CD14-positive monocyte (primary cell): ENCODE results near the gene PRKN. TPM values are rescaled to one million over a fixed set of nuclear protein-coding genes. Genes with fewer than 3 reads are reported as not detected.

Source experiments
- DNase-seq, 3 donors: peaks; one replicate each; pipeline ENCODE4 v3.0.0-alpha.2; 2011 to 2022
- H2AFZ ChIP-seq: 2 replicates; pipeline ENCODE4 v1.6.0; 2012; ENCODE audit warnings: mild to moderate bottlenecking, low read depth, low read length, inconsistent platforms; ENCODE audit not compliant: insufficient read depth, poor library complexity, severe bottlenecking
- H3K27ac ChIP-seq, 2 donors: 1 replicate in 1 of 2; 2 replicates in 1 of 2; pipeline ENCODE4 v1.5.1; 2012 to 2013; ENCODE audit warnings: low read length in 2 of 2, control low read depth in 1 of 2, inconsistent platforms in 1 of 2, low read depth in 1 of 2, mild to moderate bottlenecking in 1 of 2
- H3K27me3 ChIP-seq, 2 donors: one replicate each; pipeline versions ENCODE4 v1.6.0 to v1.6.1; 2011 to 2013; ENCODE audit warnings: low read length in 2 of 2; ENCODE audit not compliant: control insufficient read depth in 2 of 2, insufficient read depth in 2 of 2
- H3K36me3 ChIP-seq, 2 donors: replicated peaks in 1 of 2; 1 replicate in 1 of 2; 2 replicates in 1 of 2; pipeline versions ENCODE4 v1.5.1 to v1.6.1; 2012 to 2013; ENCODE audit warnings: low read length in 2 of 2, control low read depth in 1 of 2, inconsistent platforms in 1 of 2, mild to moderate bottlenecking in 1 of 2; ENCODE audit not compliant: insufficient read depth in 2 of 2, control insufficient read depth in 1 of 2
- H3K4me1 ChIP-seq, 2 donors: 1 replicate in 1 of 2; 2 replicates in 1 of 2; pipeline versions ENCODE4 v1.5.1 to v1.6.1; 2012 to 2013; ENCODE audit warnings: low read length in 2 of 2, control low read depth in 1 of 2, inconsistent platforms in 1 of 2, mild to moderate bottlenecking in 1 of 2, moderate library complexity in 1 of 2; ENCODE audit not compliant: insufficient read depth in 2 of 2, control insufficient read depth in 1 of 2
- H3K4me2 ChIP-seq: replicated peaks from 2 replicates; pipeline ENCODE3; 2012; ENCODE audit warnings: low read length, moderate library complexity, mild to moderate bottlenecking; ENCODE audit not compliant: poor library complexity, severe bottlenecking; ENCODE audit errors: extremely low read depth
- H3K4me3 ChIP-seq, 3 experiments: fragments of 200-600 bp in 1 of 3; sonication (generic) in 1 of 3; replicated peaks in 1 of 3; 1 replicate in 2 of 3; 2 replicates in 1 of 3; pipeline ENCODE4 v1.5.1; 2011 to 2013; ENCODE audit warnings: low read length in 3 of 3, mild to moderate bottlenecking in 3 of 3, control low read depth in 2 of 3, low read depth in 2 of 3, inconsistent platforms in 1 of 3, moderate library complexity in 1 of 3
- H3K79me2 ChIP-seq: 2 replicates; pipeline ENCODE4 v1.6.0; 2012; ENCODE audit warnings: mild to moderate bottlenecking, control low read depth, inconsistent platforms, low read length, moderate library complexity; ENCODE audit not compliant: insufficient read depth
- H3K9ac ChIP-seq: 2 replicates; pipeline ENCODE4 v1.6.0; 2017; ENCODE audit warnings: low read length, mild to moderate bottlenecking; ENCODE audit not compliant: insufficient read depth, poor library complexity, severe bottlenecking
- H3K9me3 ChIP-seq, 2 donors: replicated peaks in 1 of 2; 1 replicate in 1 of 2; 2 replicates in 1 of 2; pipeline versions ENCODE4 v1.5.1 to v1.6.1; 2012 to 2013; ENCODE audit warnings: low read length in 2 of 2, control low read depth in 1 of 2; ENCODE audit not compliant: control insufficient read depth in 1 of 2, insufficient read depth in 1 of 2
- H4K20me1 ChIP-seq: 2 replicates; pipeline ENCODE4 v1.6.0; 2012; ENCODE audit warnings: mild to moderate bottlenecking, low read length, control low read depth, moderate library complexity; ENCODE audit not compliant: insufficient read depth
- H3K27ac Mint-ChIP-seq, 7 donors: one replicate each; pipeline ENCODE4 v1.8.0; 2020; ENCODE audit warnings: mild to moderate bottlenecking in 7 of 7, mixed read lengths in 7 of 7, moderate library complexity in 6 of 7, inconsistent platforms in 2 of 7
- H3K27me3 Mint-ChIP-seq, 3 donors: one replicate each; pipeline ENCODE4 v1.8.0; 2021 to 2022; ENCODE audit warnings: low read depth in 3 of 3, mild to moderate bottlenecking in 3 of 3, mixed read lengths in 3 of 3, moderate library complexity in 3 of 3, inconsistent platforms in 1 of 3
- H3K36me3 Mint-ChIP-seq, 2 donors: one replicate each; pipeline ENCODE4 v1.8.0; 2020; ENCODE audit warnings: mixed read lengths in 2 of 2, inconsistent platforms in 1 of 2, mild to moderate bottlenecking in 1 of 2
- H3K4me1 Mint-ChIP-seq: one replicate; pipeline ENCODE4 v1.8.0; 2020; ENCODE audit warnings: mild to moderate bottlenecking, mixed read lengths
- H3K4me3 Mint-ChIP-seq, 2 donors: one replicate each; pipeline ENCODE4 v1.8.0; 2020; ENCODE audit warnings: mild to moderate bottlenecking in 2 of 2, mixed read lengths in 2 of 2, moderate library complexity in 1 of 2
- H3K9me3 Mint-ChIP-seq, 7 donors: one replicate each; pipeline ENCODE4 v1.8.0; 2020 to 2022; ENCODE audit warnings: mixed read lengths in 7 of 7, mild to moderate bottlenecking in 6 of 7, moderate library complexity in 6 of 7, inconsistent platforms in 2 of 7
- WGBS: methylation state at CpG from one replicate; pipeline ENCODE4 v1.1.5; 2013; ENCODE audit warnings: missing lambda C conversion rate; ENCODE audit not compliant: insufficient coverage; 5-methylcytosine and 5-hydroxymethylcytosine counted together
- intact Hi-C, 2 donors: fragments of 100-400 bp; cut with micrococcal nuclease; formaldehyde crosslinking; loops; one replicate each; pipeline versions ENCODE4 v1.15.0 to v1.15.1; 2023
- polyA plus RNA-seq, 3 donors: library from polyadenylated mRNA; depleted of rRNA in 1 of 3; unstranded in 2 of 3; stranded (reverse) in 1 of 3; fragments of 300-500 nt in 2 of 3; fragments of >200 nt in 1 of 3; fragmentation: Illumina TruSeq in 2 of 3; gene quantifications; 1 replicate in 2 of 3; 2 replicates in 1 of 3; pipeline ENCODE4 v1.2.3, GENCODE V29; 2012 to 2021
- TF ChIP-seq, protein P1 (sequence below): fragments of 200-600 bp; IDR thresholded peaks from one replicate; pipeline ENCODE4 v1.8.0; 2022; ENCODE audit warnings: antibody characterized with exemption, mild to moderate bottlenecking

PRKN gene
- polyA plus RNA-seq, 3 donors, result 0.19 to 0.21 TPM; not detected in 1

DNA sequence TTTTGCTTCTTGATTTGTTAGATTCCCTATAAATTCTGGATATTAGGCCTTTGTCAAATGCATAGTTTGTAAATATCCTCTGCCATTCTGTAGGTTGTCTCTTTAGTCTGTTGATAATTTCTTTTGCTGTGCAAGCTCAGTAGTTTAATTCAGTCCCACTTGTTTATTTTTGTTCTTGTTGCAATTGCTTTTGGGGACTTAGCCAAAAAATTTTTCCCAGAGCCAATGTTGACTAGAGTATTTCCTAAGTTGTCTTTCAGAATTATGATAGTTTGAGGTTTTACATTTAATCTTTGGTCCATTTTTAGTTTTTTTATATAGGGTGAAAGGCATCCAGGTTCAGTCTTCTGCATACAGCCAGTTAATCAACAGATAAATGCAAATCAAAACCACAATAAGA, 96.0 kb downstream of the PRKN start:
- peaks cover 0 to 4% of the 10 kb centered on the region in 2 donors for H3K9me3 ChIP-seq
- no peaks in the 10 kb centered on the region for H3K4me1 Mint-ChIP-seq
- H3K36me3 ChIP-seq, result no peaks in the 10 kb centered on the region
- TF ChIP-seq, protein P1, sequence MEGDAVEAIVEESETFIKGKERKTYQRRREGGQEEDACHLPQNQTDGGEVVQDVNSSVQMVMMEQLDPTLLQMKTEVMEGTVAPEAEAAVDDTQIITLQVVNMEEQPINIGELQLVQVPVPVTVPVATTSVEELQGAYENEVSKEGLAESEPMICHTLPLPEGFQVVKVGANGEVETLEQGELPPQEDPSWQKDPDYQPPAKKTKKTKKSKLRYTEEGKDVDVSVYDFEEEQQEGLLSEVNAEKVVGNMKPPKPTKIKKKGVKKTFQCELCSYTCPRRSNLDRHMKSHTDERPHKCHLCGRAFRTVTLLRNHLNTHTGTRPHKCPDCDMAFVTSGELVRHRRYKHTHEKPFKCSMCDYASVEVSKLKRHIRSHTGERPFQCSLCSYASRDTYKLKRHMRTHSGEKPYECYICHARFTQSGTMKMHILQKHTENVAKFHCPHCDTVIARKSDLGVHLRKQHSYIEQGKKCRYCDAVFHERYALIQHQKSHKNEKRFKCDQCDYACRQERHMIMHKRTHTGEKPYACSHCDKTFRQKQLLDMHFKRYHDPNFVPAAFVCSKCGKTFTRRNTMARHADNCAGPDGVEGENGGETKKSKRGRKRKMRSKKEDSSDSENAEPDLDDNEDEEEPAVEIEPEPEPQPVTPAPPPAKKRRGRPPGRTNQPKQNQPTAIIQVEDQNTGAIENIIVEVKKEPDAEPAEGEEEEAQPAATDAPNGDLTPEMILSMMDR, result no peak
- H2AFZ ChIP-seq, result no peak overlapping the region
- H3K9ac ChIP-seq, result no peak overlapping the region
- H3K27ac Mint-ChIP-seq, result no peak overlapping the region
- no peaks in the 10 kb centered on the region for H3K79me2 ChIP-seq
- H3K4me3 ChIP-seq, result no peak overlapping the region
- H3K36me3 Mint-ChIP-seq, result no peaks in the 10 kb centered on the region
- no peaks in the 10 kb centered on the region for H4K20me1 ChIP-seq
- H3K27ac ChIP-seq, result no peak overlapping the region
- no peaks in the 10 kb centered on the region for H3K4me1 ChIP-seq
- H3K27me3 ChIP-seq, result no peaks in the 10 kb centered on the region
- DNase-seq, result no peak
- H3K4me3 Mint-ChIP-seq, result no peak overlapping the region
- no peaks in the 10 kb centered on the region for H3K27me3 Mint-ChIP-seq
- intact Hi-C loops, result no loop called here
- no peak overlapping the region for H3K4me2 ChIP-seq
- H3K9me3 Mint-ChIP-seq, result peaks cover 2 to 11% (median 5%) of the 10 kb centered on the region in 7 donors

DNA sequence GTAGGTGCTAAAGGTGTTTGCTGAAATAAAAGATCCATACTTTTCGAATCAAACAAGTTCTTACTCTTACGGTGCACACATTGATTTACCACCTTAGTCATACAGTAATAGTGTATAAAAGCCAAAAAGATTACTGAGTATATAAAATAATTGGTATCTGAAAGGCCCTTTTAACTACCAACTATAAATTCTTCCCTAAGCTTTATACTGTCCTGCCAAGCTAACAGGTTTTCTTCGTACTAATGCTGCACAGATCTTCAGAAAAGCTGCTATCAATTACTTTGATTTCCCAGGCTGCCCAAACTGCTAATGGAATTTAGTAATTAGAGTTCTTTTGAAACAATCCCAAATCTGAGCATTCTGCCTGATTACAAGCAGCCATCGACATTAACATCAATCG, 97.5 kb downstream of the PRKN start:
- Histone ChIP-seq H3K4me3 (no peak overlapping the region), H4K20me1 (no peaks in the 10 kb centered on the region), H3K36me3 (no peaks in the 10 kb centered on the region), H3K27me3 (no peaks in the 10 kb centered on the region), H3K27ac (no peak overlapping the region), H3K4me2 (no peak overlapping the region), H3K4me1 (no peaks in the 10 kb centered on the region), H3K9me3 (peaks cover 0 to 4% of the 10 kb centered on the region in 2 donors), H3K9ac (no peak overlapping the region), H2AFZ (no peak overlapping the region), H3K79me2 (no peaks in the 10 kb centered on the region)
- no peak overlapping the region for H3K4me3 Mint-ChIP-seq
- intact Hi-C loops, result no loop called here
- peaks cover 2 to 11% (median 5%) of the 10 kb centered on the region in 7 donors for H3K9me3 Mint-ChIP-seq
- no CpG with 5 or more reads among the region's 5 CpGs for WGBS
- DNase-seq, result no peak
- H3K4me1 Mint-ChIP-seq, result no peaks in the 10 kb centered on the region
- TF ChIP-seq, protein P1, result no peak
- H3K27ac Mint-ChIP-seq, result no peak overlapping the region
- H3K27me3 Mint-ChIP-seq, result no peaks in the 10 kb centered on the region
- no peaks in the 10 kb centered on the region for H3K36me3 Mint-ChIP-seq
